NCI-H526 (cell line): ENCODE measurements around the gene TUBB.
"Not testable (repeated sequence)": the region's sequence is repeated elsewhere in the genome, so short reads cannot be mapped to it uniquely, and the experiment has no call there.

Experiments
- DNase-seq, 2 experiments: peaks; one replicate each; lab custom pipeline; 2025; lab: John Stamatoyannopoulos, UW

Gene TUBB

GRCh38 chr6:30761791-30762429 is 41.8 kb downstream of the TUBB start:
- DNase-seq = no peak

- DNase-seq = no peak
These were observed 43.0 kb downstream of the TUBB start for GRCh38 chr6:30763155-30763617.

- DNase-seq = no peak
These were observed 43.7 kb downstream of the TUBB start for GRCh38 chr6:30763618-30764489.

- not testable (repeated sequence) for DNase-seq
These were observed 44.4 kb downstream of the TUBB start for GRCh38 chr6:30764490-30765043.

- DNase-seq = not testable (repeated sequence)
These were observed 45.3 kb downstream of the TUBB start for GRCh38 chr6:30765495-30765894.

GRCh38 chr6:30766461-30767157 is 46.5 kb downstream of the TUBB start:
- no peak for DNase-seq

GRCh38 chr6:30767158-30767943 is 47.2 kb downstream of the TUBB start:
- no peak for DNase-seq

GRCh38 chr6:30767944-30768301 is 47.8 kb downstream of the TUBB start:
- DNase-seq = no peak

- DNase-seq = no peak
These were observed 48.5 kb downstream of the TUBB start for GRCh38 chr6:30768634-30769087.

- DNase-seq = no peak
These were observed 49.1 kb downstream of the TUBB start for GRCh38 chr6:30769088-30769852.

GRCh38 chr6:30769853-30770524 is 49.8 kb downstream of the TUBB start:
- DNase-seq = no peak

GRCh38 chr6:30770592-30770991 is 50.4 kb downstream of the TUBB start:
- DNase-seq = no peak

GRCh38 chr6:30774701-30775100 is 54.5 kb downstream of the TUBB start:
- DNase-seq = no peak
